Parathyroid adenoma (tissue), 2 donors: Measurements from ENCODE around the gene PDE4D.

Source experiments
- H2AFZ ChIP-seq: fragments of 300-600 bp; sonication (generic); one replicate; pipeline ENCODE4 v1.7.0; 2017; ENCODE audit warnings: antibody characterized with exemption, mild to moderate bottlenecking
- H3K27ac ChIP-seq: fragments of 300-600 bp; sonication (generic); one replicate; pipeline ENCODE4 v1.7.0; 2017
- H3K27me3 ChIP-seq: fragments of 300-600 bp; sonication (generic); one replicate; pipeline ENCODE4 v1.7.0; 2017; ENCODE audit warnings: low read length; ENCODE audit not compliant: control insufficient read depth, insufficient read depth
- H3K36me3 ChIP-seq: fragments of 300-600 bp; sonication (generic); one replicate; pipeline ENCODE4 v1.7.0; 2017; ENCODE audit warnings: low read length; ENCODE audit not compliant: control insufficient read depth, insufficient read depth
- H3K4me1 ChIP-seq: fragments of 300-600 bp; sonication (generic); one replicate; pipeline ENCODE4 v1.7.0; 2017; ENCODE audit warnings: control low read depth
- H3K4me2 ChIP-seq: fragments of 300-600 bp; sonication (generic); one replicate; pipeline ENCODE4 v1.7.0; 2017; ENCODE audit warnings: low read length
- H3K4me3 ChIP-seq: fragments of 300-600 bp; sonication (generic); one replicate; pipeline ENCODE4 v1.7.0; 2017; ENCODE audit warnings: low read depth, low read length
- H3K79me2 ChIP-seq: fragments of 300-600 bp; sonication (generic); one replicate; pipeline ENCODE4 v1.7.0; 2017; ENCODE audit warnings: control low read depth
- H3K9ac ChIP-seq: fragments of 300-600 bp; sonication (generic); one replicate; pipeline ENCODE4 v1.7.0; 2017; ENCODE audit warnings: mild to moderate bottlenecking
- H3K9me3 ChIP-seq: fragments of 300-600 bp; sonication (generic); one replicate; pipeline ENCODE4 v1.7.0; 2017; ENCODE audit warnings: low read length; ENCODE audit not compliant: control insufficient read depth
- CTCF ChIP-seq: fragments of 300-600 bp; sonication (generic); IDR thresholded peaks from one replicate; pipeline ENCODE4 v1.7.0; 2017; ENCODE audit warnings: antibody characterized with exemption, mild to moderate bottlenecking
- donor health status: primary hyperparathyroidism.

The PDE4D gene

DNA sequence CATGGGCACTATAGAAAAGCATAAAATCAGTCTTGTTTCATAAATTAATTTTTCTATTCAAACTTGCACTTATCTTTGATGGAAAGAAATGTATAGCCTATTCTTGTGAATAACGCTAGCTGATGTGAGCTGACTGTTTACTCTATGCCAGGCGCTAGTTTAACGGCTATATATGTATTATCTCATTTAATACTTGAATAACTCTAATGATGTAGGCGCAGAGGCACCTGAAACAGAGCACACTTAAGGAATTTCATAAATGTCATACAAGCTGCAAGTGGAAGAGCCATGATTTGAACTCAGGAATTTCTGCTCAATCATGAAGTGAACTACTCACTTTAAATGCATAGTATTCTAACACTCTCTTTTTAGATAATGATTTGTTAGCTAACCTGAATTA is 551.8 kb downstream of the PDE4D start:
- no peaks in the 10 kb centered on the region for H3K9me3 ChIP-seq
- no peaks in the 10 kb centered on the region for H3K4me1 ChIP-seq
- H3K4me3 ChIP-seq, result no peak overlapping the region
- H3K27me3 ChIP-seq, result no peaks in the 10 kb centered on the region
- no peak overlapping the region for H2AFZ ChIP-seq
- no peaks in the 10 kb centered on the region for H3K36me3 ChIP-seq
- TF ChIP-seq CTCF, result no peak
- no peak overlapping the region for H3K9ac ChIP-seq
- no peaks in the 10 kb centered on the region for H3K79me2 ChIP-seq
- H3K27ac ChIP-seq, result no peak overlapping the region
- H3K4me2 ChIP-seq, result no peak overlapping the region

GRCh38 chr5:59341155-59341554 is 552.4 kb downstream of the PDE4D start:
- Histone ChIP-seq H3K79me2 (no peaks in the 10 kb centered on the region), H3K4me3 (no peak overlapping the region), H3K27me3 (no peaks in the 10 kb centered on the region), H2AFZ (no peak overlapping the region), H3K9ac (no peak overlapping the region), H3K27ac (no peak overlapping the region), H3K4me2 (no peak overlapping the region), H3K9me3 (no peaks in the 10 kb centered on the region), H3K36me3 (no peaks in the 10 kb centered on the region), H3K4me1 (no peaks in the 10 kb centered on the region)
- no peak for TF ChIP-seq CTCF

DNA sequence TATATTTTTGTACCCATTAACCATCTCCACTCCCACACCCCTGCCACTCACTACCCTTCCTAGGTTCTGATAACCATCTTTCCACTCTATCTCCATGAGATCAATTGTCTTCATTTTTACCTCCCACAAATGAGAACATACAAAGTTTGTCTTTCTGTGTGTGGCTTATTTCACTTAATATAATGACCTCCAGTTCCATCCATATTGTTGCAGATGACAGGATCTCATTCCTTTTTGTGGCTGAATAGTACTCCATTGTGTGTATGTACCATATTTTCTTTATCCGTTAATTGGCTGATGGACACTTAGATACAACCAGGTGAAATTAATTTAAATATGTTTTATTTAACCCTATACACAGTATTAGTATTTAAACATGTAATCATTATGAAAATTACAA is 552.9 kb downstream of the PDE4D start:
- H3K9me3 ChIP-seq, result no peaks in the 10 kb centered on the region
- no peaks in the 10 kb centered on the region for H3K27me3 ChIP-seq
- H3K36me3 ChIP-seq, result no peaks in the 10 kb centered on the region
- no peak overlapping the region for H3K4me3 ChIP-seq
- TF ChIP-seq CTCF, result no peak
- no peak overlapping the region for H2AFZ ChIP-seq
- H3K79me2 ChIP-seq, result no peaks in the 10 kb centered on the region
- no peak overlapping the region for H3K27ac ChIP-seq
- H3K4me1 ChIP-seq, result no peaks in the 10 kb centered on the region
- no peak overlapping the region for H3K9ac ChIP-seq
- no peak overlapping the region for H3K4me2 ChIP-seq

DNA sequence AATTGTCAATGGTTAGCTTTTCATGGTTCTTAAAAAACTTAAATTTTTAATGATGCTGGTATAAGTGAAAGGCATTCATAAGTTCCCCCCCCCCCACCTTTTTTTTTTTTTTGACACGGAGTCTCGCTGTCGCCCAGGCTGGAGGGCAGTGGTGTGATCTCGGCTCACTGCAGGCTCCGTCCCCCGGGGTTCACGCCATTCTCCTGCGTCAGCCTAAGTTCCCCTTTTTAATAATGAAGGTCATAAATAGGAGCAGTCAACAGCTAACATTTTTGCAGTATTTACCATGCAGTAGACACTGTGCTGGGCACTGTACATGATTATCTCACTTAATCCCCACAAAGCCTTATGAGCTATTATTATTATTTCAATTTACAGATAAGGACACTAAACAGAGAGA is 556.3 kb downstream of the PDE4D start:
- no peak overlapping the region for H3K4me3 ChIP-seq
- H3K79me2 ChIP-seq, result no peaks in the 10 kb centered on the region
- TF ChIP-seq CTCF, result no peak
- H3K4me2 ChIP-seq, result no peak overlapping the region
- H3K4me1 ChIP-seq, result no peaks in the 10 kb centered on the region
- H3K27me3 ChIP-seq, result no peaks in the 10 kb centered on the region
- H3K36me3 ChIP-seq, result no peaks in the 10 kb centered on the region
- no peak overlapping the region for H2AFZ ChIP-seq
- no peak overlapping the region for H3K9ac ChIP-seq
- H3K27ac ChIP-seq, result no peak overlapping the region
- H3K9me3 ChIP-seq, result no peaks in the 10 kb centered on the region

DNA sequence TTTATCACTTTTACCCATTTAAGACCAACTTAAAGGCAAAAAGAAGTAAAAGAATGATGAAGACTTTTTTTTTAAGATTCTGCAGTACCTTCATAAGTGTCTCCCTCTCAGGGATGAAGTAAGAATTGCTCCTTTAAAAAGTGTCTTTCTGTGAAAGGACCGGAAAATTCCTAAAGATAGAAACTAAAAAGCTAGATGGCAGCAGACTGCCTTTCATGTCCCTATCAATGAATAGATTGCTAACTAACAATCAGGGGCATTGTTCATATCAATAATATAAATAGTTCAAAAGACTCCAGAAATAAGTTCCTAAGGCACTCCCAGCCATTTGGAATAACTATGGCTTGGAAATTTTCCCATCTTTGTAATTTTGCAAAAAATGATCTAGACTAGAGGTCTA is 558.0 kb downstream of the PDE4D start:
- no peak overlapping the region for H3K4me2 ChIP-seq
- H3K36me3 ChIP-seq, result no peaks in the 10 kb centered on the region
- no peak overlapping the region for H3K4me3 ChIP-seq
- no peak overlapping the region for H2AFZ ChIP-seq
- no peaks in the 10 kb centered on the region for H3K27me3 ChIP-seq
- no peak overlapping the region for H3K27ac ChIP-seq
- no peak overlapping the region for H3K9ac ChIP-seq
- no peaks in the 10 kb centered on the region for H3K79me2 ChIP-seq
- no peak for TF ChIP-seq CTCF
- no peaks in the 10 kb centered on the region for H3K4me1 ChIP-seq
- H3K9me3 ChIP-seq, result no peaks in the 10 kb centered on the region
